GM18867 (cell line): Measurements from ENCODE around the gene TRIM56.
"Not testable (repeated sequence)": the region's sequence is repeated elsewhere in the genome, so short reads cannot be mapped to it uniquely, and the experiment has no call there.

ENCODE experiments used
- ATAC-seq: cut with Tn5 transposase; IDR thresholded peaks from one replicate; pipeline ENCODE4 v1.9.1; 2021; ENCODE audit warnings: mild to moderate bottlenecking, moderate library complexity; ENCODE audit not compliant: unreplicated experiment

The TRIM56 gene

GRCh38 chr7:101088858-101089529 is 3.7 kb downstream of the TRIM56 start:
- ATAC-seq: no peak

GRCh38 chr7:101089876-101090275 is 4.6 kb downstream of the TRIM56 start:
- no peak for ATAC-seq

GRCh38 chr7:101092266-101092905 is 7.1 kb downstream of the TRIM56 start:
- ATAC-seq: not testable (repeated sequence)

GRCh38 chr7:101093906-101094305 is 8.6 kb downstream of the TRIM56 start:
- no peak for ATAC-seq

- no peak for ATAC-seq
Observed at GRCh38 chr7:101094376-101094775, 9.1 kb downstream of the TRIM56 start.

GRCh38 chr7:101094791-101095375 is 9.6 kb downstream of the TRIM56 start:
- ATAC-seq: no peak

- ATAC-seq: no peak
Observed at GRCh38 chr7:101096331-101096956, 11.2 kb downstream of the TRIM56 start.

- ATAC-seq: no peak
Observed at GRCh38 chr7:101096957-101097347, 11.7 kb downstream of the TRIM56 start.

- no peak for ATAC-seq
Observed at GRCh38 chr7:101097561-101097960, 12.3 kb downstream of the TRIM56 start.

GRCh38 chr7:101099969-101100781 is 14.9 kb downstream of the TRIM56 start:
- ATAC-seq: no peak

- no peak for ATAC-seq
Observed at GRCh38 chr7:101100858-101101847, 15.9 kb downstream of the TRIM56 start.

GRCh38 chr7:101102026-101102425 is 16.7 kb downstream of the TRIM56 start:
- no peak for ATAC-seq

GRCh38 chr7:101103701-101104100 is 18.4 kb downstream of the TRIM56 start:
- not testable (repeated sequence) for ATAC-seq

GRCh38 chr7:101104193-101104713 is 19.0 kb downstream of the TRIM56 start:
- no peak for ATAC-seq

- ATAC-seq: no peak
Observed at GRCh38 chr7:101104799-101105198, 19.5 kb downstream of the TRIM56 start.

- not testable (repeated sequence) for ATAC-seq
Observed at GRCh38 chr7:101105248-101105647, 20.0 kb downstream of the TRIM56 start.

GRCh38 chr7:101106386-101106785 is 21.1 kb downstream of the TRIM56 start:
- no peak for ATAC-seq

GRCh38 chr7:101108330-101108857 is 23.1 kb downstream of the TRIM56 start:
- ATAC-seq: no peak

GRCh38 chr7:101108961-101109360 is 23.7 kb downstream of the TRIM56 start:
- ATAC-seq: no peak
